HS-5 (cell line): ENCODE data around the gene TGFBR1.

ENCODE experiments used
- DNase-seq: peaks from one replicate; pipeline ENCODE4 v3.0.0-alpha.2; 2012; ENCODE audit warnings: low read depth

Gene TGFBR1

DNA sequence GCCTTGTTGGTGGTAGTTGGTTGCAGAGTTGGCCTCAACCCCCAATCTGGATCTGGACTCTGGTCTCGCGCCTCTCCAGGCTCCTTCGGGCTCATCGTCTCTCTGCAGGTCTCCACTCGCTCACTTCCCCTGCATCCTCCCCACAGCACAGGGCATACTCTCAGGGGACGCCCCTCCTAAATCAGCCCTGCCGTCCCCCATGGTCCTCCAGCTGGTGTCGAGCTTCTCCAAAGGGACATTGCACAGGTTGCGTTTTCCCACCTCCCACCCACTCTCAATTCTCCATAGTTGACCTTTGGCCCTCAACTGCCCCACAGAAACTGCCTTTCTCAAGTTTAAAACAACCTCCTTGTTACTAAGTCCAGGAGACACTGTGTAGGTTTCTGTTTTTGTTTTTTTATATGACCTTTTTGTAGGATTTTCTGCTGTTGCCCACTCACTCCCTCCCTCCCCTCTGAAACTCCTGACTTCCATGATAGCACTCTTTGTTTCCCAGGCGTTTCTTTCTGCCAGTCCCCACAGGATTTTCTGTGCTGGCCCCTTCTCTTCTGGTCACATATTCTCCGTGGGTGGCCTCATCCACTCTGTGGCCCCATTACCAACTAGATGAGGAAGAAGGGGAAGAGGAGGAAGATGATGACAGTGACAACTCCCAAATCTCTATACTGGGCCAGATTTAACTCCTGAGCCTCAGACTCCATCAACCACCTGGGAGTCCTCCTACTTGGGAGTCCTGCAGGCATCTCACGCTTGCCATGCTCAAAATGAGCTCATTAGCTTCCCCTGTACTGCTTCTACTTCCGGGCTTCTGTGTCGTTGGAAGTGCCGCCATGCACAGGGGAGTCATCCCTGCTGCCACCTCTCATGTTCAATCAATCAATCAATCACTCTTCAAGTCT lies 66.6 kb downstream of the TGFBR1 start:
- no peak for DNase-seq

DNA sequence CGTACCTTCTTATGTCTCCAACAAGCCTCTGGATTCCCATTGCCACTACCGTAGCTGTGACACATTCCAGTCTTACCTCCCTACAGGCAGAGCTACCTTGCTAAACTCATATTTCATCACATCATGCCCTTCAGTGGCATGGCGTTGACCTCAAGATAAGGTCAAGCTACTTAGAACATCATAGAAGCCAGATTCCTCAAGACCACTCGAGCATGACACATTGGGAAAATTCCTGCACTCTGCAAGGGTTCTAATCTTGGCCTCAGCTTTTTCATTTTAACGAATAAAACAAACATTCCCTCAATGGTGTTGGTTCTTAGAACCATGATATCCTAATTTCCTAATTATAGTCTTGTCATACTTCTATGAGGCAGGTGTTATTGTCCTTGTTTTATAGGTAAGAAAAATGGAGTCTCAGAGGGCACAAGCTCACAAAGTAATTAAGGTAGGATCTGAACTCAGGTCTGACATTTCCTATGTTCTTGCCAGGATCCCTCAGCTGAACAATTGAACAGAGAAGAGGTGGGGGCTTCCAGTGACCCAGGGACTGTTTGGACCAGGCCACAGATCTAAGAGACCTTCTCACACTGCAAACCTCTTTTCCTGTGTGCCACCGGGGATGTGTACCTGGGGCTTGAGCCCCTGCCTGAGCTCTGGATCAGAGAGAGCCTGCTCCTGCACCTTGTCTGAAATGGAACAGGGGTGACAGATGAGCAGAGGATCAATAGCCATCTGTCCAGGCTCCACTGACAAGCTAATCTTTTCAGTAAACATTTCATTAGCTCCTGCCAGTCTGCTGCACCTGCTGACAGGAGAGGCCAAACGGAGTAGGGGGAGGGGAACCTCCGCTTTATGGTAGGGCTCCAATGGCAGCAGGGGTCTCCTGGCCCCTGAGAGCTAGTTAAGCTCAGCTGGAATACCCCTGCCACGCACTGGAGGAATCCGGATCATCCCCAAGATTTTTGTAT lies 67.5 kb downstream of the TGFBR1 start:
- DNase-seq: no peak

DNA sequence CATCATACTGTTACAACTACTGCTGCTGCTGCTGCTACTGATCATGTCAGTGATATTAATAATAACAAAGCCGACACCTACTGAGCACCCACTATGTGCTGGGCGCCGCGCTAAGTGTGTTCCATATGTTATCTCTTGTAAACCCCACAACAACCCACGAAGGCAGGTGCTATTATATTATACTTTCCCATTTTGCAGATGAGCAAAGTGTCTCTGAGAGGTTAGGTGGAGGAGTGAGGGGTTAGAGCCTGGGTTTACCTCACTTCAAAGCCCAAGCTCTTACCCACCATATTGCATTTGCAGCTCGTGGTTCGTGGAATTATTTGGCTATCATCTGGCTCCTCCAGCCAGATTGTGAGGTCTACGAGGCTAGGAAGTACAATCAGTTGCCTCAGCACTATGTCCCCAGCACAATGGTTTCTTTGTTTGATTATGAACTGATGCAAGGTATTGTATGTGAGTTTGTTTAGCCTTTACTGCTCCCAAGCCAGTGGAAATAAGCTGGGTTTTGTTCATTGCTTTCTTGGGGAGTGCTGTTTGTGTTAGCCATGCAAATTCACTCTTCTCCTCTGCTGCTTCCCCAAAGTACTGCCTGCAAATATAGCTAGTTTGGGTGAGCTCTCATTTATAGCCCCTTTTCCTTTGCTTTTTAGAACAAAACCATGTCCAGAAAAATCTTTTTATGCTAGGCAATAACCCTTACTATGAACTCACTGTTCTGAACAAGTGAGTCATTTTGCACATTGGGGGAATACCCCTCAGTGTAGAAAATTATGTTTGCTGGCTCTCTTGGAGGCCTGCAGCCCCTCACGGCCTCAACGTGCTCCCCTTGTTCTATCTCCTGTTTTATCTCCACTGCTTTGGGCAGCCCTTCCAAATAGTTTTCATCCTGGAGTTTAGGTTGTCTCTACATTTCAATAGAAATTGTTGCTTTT lies 68.9 kb downstream of the TGFBR1 start:
- no peak for DNase-seq

DNA sequence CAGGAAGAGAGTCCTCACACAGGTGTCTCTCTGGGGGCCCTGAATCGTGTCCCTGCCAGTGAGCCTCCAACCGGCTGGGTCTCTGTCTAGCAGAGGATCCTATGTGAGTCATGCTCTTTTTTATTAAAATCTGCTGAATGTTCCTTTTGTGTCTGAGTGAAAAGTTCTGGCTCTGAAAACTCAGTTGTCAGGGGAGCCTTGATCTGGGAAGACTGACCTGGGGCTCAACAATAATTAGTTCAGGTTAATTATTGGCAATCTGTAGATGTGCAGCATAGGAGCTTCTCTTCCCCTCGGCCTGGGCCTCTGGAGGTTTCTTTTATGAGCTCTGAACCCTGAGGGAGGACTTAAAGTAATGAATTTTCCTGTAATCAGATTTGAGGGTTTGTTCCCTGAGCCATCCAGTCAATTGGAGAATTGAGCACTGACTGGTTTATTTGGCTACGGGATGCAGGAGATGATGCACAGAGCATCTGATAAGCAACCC lies 71.7 kb downstream of the TGFBR1 start:
- DNase-seq: no peak

DNA sequence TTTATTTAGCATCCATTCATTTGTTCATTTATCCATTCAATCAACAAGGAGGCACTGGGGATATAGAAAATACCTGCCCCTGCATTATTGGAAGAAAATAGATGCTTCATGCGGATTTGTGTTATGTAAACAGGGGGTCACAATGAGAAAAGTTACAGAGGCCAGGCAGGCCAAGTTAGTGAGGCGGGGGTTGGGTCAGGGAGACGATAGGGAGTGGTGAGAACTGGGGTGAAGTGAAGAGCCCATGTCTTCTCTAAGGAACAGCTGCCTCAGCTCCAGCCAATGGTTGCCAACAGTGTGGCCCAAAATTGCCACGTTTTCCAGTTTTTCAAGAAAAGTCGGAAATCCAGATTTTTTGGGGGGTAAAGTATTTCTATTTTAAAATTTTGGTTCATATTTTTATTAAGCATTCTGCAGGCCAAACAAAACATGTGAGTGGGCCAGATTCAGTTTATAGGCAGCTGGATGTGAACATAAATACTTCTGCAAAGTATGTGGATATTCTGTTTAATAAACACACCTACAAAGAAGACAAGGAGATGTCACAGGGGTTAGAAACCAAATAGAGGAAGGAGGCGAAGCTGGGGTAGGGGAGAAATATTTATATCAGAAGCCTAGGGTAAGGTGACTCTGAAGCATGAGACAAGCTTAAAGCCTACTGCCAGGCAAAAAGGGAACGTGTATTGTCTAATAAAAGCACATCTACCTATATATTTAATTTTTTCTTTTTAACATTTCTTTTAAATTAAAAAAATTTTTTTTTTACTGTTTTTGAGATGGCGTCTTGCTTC lies 72.9 kb downstream of the TGFBR1 start:
- no peak for DNase-seq

DNA sequence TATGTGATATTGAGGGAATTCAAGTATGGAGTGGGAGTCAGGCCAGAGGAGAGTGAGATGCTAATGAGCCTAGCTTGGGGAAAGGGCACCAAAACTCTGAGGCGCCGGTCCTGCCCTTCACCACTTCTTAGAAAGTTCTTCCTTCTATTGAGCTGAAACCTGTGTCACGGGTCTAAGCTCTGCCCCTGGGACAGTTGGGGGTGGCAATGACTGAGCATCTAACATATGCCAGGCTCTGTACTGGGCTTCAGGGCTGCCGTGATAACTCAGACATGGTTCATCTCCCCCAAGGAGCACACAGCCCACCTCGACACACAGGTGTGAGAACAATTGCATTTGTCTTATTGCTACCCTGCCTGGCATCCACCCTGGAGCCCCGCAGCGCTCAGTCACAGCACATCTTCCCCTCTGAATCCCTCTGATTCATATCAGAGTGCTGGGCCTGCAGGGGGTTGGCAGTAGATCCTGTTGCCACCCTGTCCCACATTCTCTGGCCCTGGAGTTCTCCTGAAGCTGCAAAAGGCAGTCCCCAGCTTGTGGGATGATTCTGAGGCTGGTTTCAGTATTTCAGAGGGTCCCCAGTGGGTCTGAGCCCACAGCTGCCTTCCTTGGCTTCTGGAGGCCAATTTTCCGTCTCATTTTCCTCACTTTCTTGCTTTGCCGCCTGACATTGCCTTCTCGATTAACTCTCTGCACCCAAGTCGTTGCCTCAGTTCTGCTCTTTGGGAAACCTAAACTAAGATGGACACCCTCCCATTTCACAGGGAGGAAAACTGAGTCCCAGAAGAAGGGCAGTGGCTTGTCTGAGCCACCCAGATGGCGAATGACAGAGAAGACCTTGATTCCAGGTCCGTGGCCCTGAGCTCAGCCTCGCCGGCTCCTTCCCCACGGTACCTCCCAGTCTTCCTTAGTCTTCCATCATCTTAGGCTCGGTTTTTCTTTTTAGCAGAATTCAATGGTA lies 74.3 kb downstream of the TGFBR1 start:
- no peak for DNase-seq

DNA sequence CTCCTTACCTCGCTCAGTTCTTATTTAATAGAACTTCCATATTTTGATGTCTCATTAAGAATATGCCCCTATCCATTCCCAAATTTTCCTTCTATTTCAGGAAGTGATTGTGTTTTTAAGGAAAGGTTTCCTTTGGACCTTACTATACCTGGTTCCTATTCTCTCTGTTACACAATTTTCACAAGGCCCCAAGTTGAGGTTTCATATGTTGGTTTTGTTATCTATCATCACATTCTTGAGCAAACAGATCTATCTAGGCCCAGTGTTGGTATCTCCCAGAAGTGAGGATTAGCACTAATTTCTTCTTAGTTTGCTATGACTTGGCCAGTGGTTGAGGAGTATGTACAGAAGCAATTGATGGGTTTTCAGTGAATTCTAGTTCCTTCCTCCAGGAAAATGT lies 75.3 kb downstream of the TGFBR1 start:
- no peak for DNase-seq

GRCh38 chr9:99180662-99181061 lies 75.7 kb downstream of the TGFBR1 start:
- DNase-seq: no peak

GRCh38 chr9:99181206-99181605 lies 76.3 kb downstream of the TGFBR1 start:
- DNase-seq: no peak

- DNase-seq: no peak
Observed at GRCh38 chr9:99181621-99182020, 76.7 kb downstream of the TGFBR1 start.

DNA sequence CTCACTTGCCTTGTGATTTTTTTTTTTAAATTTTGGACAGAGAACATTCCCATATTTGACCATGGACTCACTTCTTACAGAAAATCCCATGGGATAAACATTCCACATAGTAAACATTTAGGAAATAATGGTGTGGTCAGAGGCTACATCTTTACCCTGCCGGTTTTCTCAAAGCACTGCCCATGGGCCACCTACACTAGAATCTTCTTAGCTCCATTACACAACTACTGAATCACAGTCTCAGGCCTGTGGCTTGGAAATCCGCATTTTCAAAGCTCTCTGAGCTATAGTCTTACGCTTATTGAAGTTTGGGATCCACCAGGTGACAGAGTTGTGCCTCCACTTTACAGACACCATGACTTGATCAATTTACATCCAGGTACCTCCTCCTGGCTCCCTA lies 77.4 kb downstream of the TGFBR1 start:
- no peak for DNase-seq

DNA sequence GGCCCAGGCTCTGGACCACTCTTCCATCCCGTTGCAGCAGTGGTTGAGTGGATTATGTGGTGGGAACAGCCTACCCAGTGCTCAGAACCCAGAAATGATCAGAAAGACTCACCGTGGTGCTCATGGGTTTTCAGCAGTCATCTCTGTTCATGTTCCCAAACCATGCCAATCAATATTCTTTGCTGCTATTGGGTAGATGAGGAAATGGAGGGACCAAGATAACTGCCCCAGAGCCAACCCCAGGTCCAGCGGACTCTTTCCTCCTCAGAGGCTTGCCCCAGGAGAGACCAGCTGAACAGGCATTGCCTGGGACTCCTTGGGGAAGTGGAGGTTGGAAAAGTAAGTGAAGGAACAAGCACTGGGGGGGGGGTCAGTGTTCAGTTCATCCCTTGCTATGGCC lies 78.7 kb downstream of the TGFBR1 start:
- DNase-seq: no peak

DNA sequence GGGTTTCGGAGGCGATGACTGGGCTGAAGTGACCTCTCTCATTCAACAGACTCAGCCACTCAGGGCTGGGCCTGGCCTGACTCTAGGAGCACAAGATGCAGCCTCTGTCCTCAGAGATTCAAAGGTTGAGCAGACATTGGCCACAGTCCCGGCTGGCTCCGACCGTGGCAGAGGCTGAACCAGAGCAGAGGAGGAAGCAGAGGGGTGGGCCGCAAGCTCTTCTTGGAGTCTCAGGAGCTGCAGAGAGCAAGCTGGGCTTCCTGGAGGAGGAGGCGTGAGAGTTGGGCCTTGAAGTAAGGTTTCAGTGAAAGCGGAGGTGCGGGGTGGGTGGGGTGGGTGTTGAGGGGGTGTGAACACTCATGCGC lies 79.2 kb downstream of the TGFBR1 start:
- DNase-seq: no peak

DNA sequence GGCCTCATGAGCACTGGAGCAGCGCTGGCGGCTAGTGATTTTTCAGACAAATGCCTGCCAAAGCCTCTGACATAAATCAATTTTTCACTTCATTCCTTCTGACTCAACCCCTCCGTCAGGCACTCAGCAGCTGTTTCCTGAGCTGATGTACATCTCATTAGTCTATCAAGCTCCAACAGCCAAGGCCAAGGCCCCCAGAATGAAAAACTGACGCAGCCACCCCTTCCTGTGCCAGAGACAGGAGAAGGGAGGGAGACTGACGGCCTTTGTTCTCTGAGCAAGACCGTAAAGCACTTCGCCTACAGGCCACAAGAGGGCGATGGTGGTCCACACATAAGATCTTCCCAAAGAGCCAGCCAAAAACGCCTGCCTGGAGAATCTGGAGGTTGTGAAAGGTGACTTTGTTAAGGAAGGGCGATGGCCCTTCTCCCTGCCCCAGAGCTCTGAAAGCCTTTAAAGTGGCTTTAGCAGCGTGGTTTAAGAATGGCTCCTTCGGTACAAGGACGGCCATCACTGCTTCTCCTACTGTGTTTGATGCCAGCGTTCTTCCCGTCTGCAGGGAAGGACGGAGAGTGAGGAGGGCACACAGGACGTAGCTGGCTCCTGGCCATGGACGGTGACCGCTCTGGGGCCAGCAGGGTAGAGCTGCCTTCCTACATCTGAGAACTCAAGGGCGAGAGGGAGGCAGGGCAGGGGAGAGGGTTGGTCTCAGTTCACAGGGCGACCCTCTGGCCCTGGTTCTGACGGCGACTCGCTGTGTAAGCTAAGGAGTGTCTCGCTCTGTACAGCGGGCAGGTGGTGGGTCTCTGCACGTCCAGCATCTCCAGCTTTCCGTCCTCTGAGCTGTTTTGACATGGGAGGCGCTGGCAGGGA lies 79.8 kb downstream of the TGFBR1 start:
- peak; percentile 86 for DNase-seq

GRCh38 chr9:99185348-99185632 lies 80.4 kb downstream of the TGFBR1 start:
- DNase-seq: no peak

- no peak for DNase-seq
Observed at GRCh38 chr9:99185934-99186333, 81.0 kb downstream of the TGFBR1 start.

- DNase-seq: no peak
Observed at GRCh38 chr9:99187311-99187710, 82.4 kb downstream of the TGFBR1 start.

DNA sequence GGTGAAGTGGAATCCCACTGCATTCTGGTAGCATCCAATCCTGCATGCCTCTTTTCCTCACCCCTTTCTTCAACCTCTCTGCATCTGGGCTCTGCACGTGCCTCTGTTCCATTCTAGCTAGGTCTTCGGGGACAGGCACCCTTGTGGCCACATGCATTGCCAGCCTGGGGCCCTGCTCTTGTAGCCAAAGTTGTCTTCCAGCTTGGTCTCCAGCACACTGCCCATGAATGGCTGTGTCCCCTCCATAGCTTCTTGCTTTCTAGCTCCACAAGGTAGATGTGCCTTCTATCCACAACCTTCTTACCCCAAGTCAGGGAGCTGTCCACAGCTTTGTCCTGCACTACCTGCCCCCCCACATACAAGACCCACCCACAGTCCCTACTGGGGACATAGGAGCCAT lies 84.3 kb downstream of the TGFBR1 start:
- DNase-seq: no peak
